Stimulated activated CD4-positive, alpha-beta T cell treated with anti-CD3 and anti-CD28 coated beads, Interleukin-12 subunit alpha, Interleukin-12 subunit beta, amount 100 ng/mL, for 24 hours (primary cell): ENCODE results near the gene RAB30.
A peak's percentile ranks its signal among the peaks of the same experiment; 100 is the strongest.

Source experiments
- DNase-seq, 2 experiments: peaks; one replicate each; pipeline ENCODE4 v3.0.0-alpha.2; 2020; ENCODE audit warnings: low read depth in 2 of 2

RAB30 gene

GRCh38 chr11:83071567-83072349 lies at the start of gene RAB30:
RAB30 (minus strand) TSS chr11:83071897; CDS start chr11:82997316, 74,581 bp downstream.
- peak; percentile 84 to 90 for DNase-seq

- no peak for DNase-seq
Observed at GRCh38 chr11:83120327-83120726, 48.6 kb upstream of the RAB30 start.

GRCh38 chr11:83119216-83119615 lies 47.5 kb upstream of the RAB30 start:
- no peak for DNase-seq

GRCh38 chr11:83118814-83119213 lies 47.1 kb upstream of the RAB30 start:
- no peak for DNase-seq

GRCh38 chr11:83116015-83116641 lies 44.4 kb upstream of the RAB30 start:
- DNase-seq: no peak

GRCh38 chr11:83115551-83115950 lies 43.9 kb upstream of the RAB30 start:
- no peak for DNase-seq

- no peak for DNase-seq
Observed at GRCh38 chr11:83115026-83115425, 43.3 kb upstream of the RAB30 start.

- DNase-seq: no peak
Observed at GRCh38 chr11:83112886-83113285, 41.2 kb upstream of the RAB30 start.

- DNase-seq: no peak
Observed at GRCh38 chr11:83105168-83105567, 33.5 kb upstream of the RAB30 start.

- DNase-seq: no peak
Observed at GRCh38 chr11:83102834-83103233, 31.1 kb upstream of the RAB30 start.

GRCh38 chr11:83097429-83098075 lies 25.9 kb upstream of the RAB30 start:
- DNase-seq: no peak

- no peak for DNase-seq
Observed at GRCh38 chr11:83093634-83094033, 21.9 kb upstream of the RAB30 start.

- no peak for DNase-seq
Observed at GRCh38 chr11:83092488-83093384, 21.0 kb upstream of the RAB30 start.

- DNase-seq: no peak
Observed at GRCh38 chr11:83088965-83089364, 17.3 kb upstream of the RAB30 start.

GRCh38 chr11:83087035-83087434 lies 15.3 kb upstream of the RAB30 start:
- DNase-seq: no peak

- DNase-seq: no peak
Observed at GRCh38 chr11:83079820-83080219, 8.1 kb upstream of the RAB30 start.

GRCh38 chr11:83078269-83078668 lies 6.6 kb upstream of the RAB30 start:
- DNase-seq: no peak

- no peak for DNase-seq
Observed at GRCh38 chr11:83073884-83074283, 2.2 kb upstream of the RAB30 start.

- DNase-seq: no peak
Observed at GRCh38 chr11:83073258-83073657, 1.6 kb upstream of the RAB30 start.

GRCh38 chr11:83072350-83073242 lies 899 bp upstream of the RAB30 start:
- no peak for DNase-seq
